ENCODE results near the gene PTPN3.

GRCh38 chr9:109535365-109535764 lies 37.3 kb upstream of the PTPN3 start:
- TF ChIP-seq CTCF (IDR thresholded peaks at IDR 0.05) = no peak
- TF ChIP-seq POLR2AphosphoS5 (IDR thresholded peaks at IDR 0.05; ENCODE audit: low read depth, low read length) = no peak
- no peak for TF ChIP-seq REST (IDR thresholded peaks at IDR 0.05; ENCODE audit: insufficient read depth in 1 of 2, low read depth in 2 of 2, low read length in 1 of 2)
